Fibroblast of skin of right biceps (primary cell): ENCODE results near the gene METTL25.

Experiments used
- DNase-seq: peaks from one replicate; pipeline ENCODE4 v3.0.0-alpha.2; 2013

METTL25 gene

GRCh38 chr12:82407481-82407880 is 49.2 kb downstream of the METTL25 start:
- DNase-seq: no peak

GRCh38 chr12:82408844-82409243 is 50.5 kb downstream of the METTL25 start:
- DNase-seq: no peak

GRCh38 chr12:82411546-82412230 is 53.4 kb downstream of the METTL25 start:
- DNase-seq: no peak

- DNase-seq: no peak
Observed at GRCh38 chr12:82412246-82412645, 53.9 kb downstream of the METTL25 start.

- DNase-seq: no peak
Observed at GRCh38 chr12:82414044-82414443, 55.7 kb downstream of the METTL25 start.

- DNase-seq: peak; percentile 4
Observed at GRCh38 chr12:82414926-82415325, 56.6 kb downstream of the METTL25 start.

- DNase-seq: peak; percentile 46
Observed at GRCh38 chr12:82415402-82415801, 57.1 kb downstream of the METTL25 start.

- DNase-seq: peak; percentile 75
Observed at GRCh38 chr12:82425241-82425640, 66.9 kb downstream of the METTL25 start.

- no peak for DNase-seq
Observed at GRCh38 chr12:82426081-82426480, 67.8 kb downstream of the METTL25 start.

GRCh38 chr12:82426586-82426985 is 68.3 kb downstream of the METTL25 start:
- DNase-seq: no peak

- DNase-seq: no peak
Observed at GRCh38 chr12:82430541-82431145, 72.3 kb downstream of the METTL25 start.

- no peak for DNase-seq
Observed at GRCh38 chr12:82434392-82434911, 76.1 kb downstream of the METTL25 start.

GRCh38 chr12:82436354-82436753 is 78.0 kb downstream of the METTL25 start:
- no peak for DNase-seq

- no peak for DNase-seq
Observed at GRCh38 chr12:82437744-82438143, 79.4 kb downstream of the METTL25 start.

- no peak for DNase-seq
Observed at GRCh38 chr12:82438356-82438755, 80.0 kb downstream of the METTL25 start.

- DNase-seq: peak; percentile 2
Observed at GRCh38 chr12:82440885-82441284, 82.6 kb downstream of the METTL25 start.

GRCh38 chr12:82448911-82449578 is 90.7 kb downstream of the METTL25 start:
- peak; percentile 6 for DNase-seq

- DNase-seq: no peak
Observed at GRCh38 chr12:82456633-82457032, 98.3 kb downstream of the METTL25 start.

GRCh38 chr12:82458101-82458500 is 99.8 kb downstream of the METTL25 start:
- no peak for DNase-seq

- peak; percentile 2 for DNase-seq
Observed at GRCh38 chr12:82461393-82461792, 103.1 kb downstream of the METTL25 start.

- no peak for DNase-seq
Observed at GRCh38 chr12:82461836-82462235, 103.5 kb downstream of the METTL25 start.

GRCh38 chr12:82468563-82468962 is 110.2 kb downstream of the METTL25 start:
- DNase-seq: no peak

GRCh38 chr12:82470906-82471512 is 112.7 kb downstream of the METTL25 start:
- DNase-seq: no peak
